A549 (cell line): ENCODE results near the gene PCSK5. TPM values are rescaled to one million over a fixed set of nuclear protein-coding genes. Genes with fewer than 3 reads are reported as not detected.

Experiments
- ATAC-seq, 2 experiments: fragments of 200-7000 bp in 1 of 2; fragments of >200 bp in 1 of 2; cut with Nextera tagmentation in 1 of 2; cut with Tn5 transposase in 1 of 2; 3 replicates each; pipeline versions ENCODE4 v1.8.0 to v1.9.1; 2018 to 2020; ENCODE audit warnings: mild to moderate bottlenecking in 1 of 2, moderate library complexity in 1 of 2
- CTCF ChIA-PET: fragments of 300-600 bp; sonication (Branson Sonifier 250); formaldehyde crosslinking; extraction: SDS; loops from one replicate; lab custom pipeline; 2021; ENCODE audit warnings: antibody characterized with exemption, inconsistent platforms; lab: Yijun Ruan, JAX
- POLR2A ChIA-PET: fragments of 350-600 bp; formaldehyde crosslinking; extraction: SDS; loops from one replicate; lab custom pipeline; 2021; ENCODE audit warnings: antibody characterized with exemption, inconsistent platforms; lab: Yijun Ruan, JAX
- DNase-seq, 2 experiments: peaks; one replicate each; pipeline versions ENCODE4 v3.0.0 to v3.0.0-alpha.2; 2011 to 2016; ENCODE audit warnings: low read depth in 1 of 2, low spot score in 1 of 2
- FAIRE-seq: peaks from 2 replicates; lab custom pipeline; 2011; peaks lifted over from hg19 to GRCh38; lab: Jason Lieb, UNC
- H3K27ac ChIP-seq, 2 experiments: fragments of >200 bp; sonication (Bioruptor Twin); formaldehyde crosslinking; 3 replicates each; pipeline ENCODE4 v1.5.1; 2016 to 2017
- H3K4me1 ChIP-seq: fragments of >200 bp; sonication (Bioruptor Twin); formaldehyde crosslinking; 3 replicates; pipeline ENCODE4 v1.6.1; 2016
- H3K4me2 ChIP-seq: fragments of >200 bp; sonication (Bioruptor Twin); formaldehyde crosslinking; 3 replicates; pipeline ENCODE4 v1.6.1; 2016
- H3K4me3 ChIP-seq: fragments of >200 bp; sonication (Bioruptor Twin); formaldehyde crosslinking; 3 replicates; pipeline ENCODE4 v1.5.1; 2016
- H3K9me3 ChIP-seq: fragments of >200 bp; sonication (Bioruptor Twin); formaldehyde crosslinking; 3 replicates; pipeline ENCODE4 v1.6.1; 2016
- CEBPB ChIP-seq, 2 experiments: fragments of >200 bp in 1 of 2; sonication (Bioruptor Twin) in 1 of 2; formaldehyde crosslinking in 1 of 2; IDR thresholded peaks; 2 replicates each; pipeline ENCODE4 v1.6.1; 2012 to 2016
- EHMT2 ChIP-seq: fragments of 200-600 bp; sonication (generic); IDR thresholded peaks from 2 replicates; pipeline ENCODE4 v1.6.1; 2016; ENCODE audit warnings: antibody characterized with exemption, low read depth, mild to moderate bottlenecking, moderate library complexity
- ESRRA ChIP-seq: fragments of 150-350 bp; IDR thresholded peaks from 2 replicates; pipeline ENCODE4 v1.6.1; 2014; ENCODE audit warnings: mild to moderate bottlenecking, low read length, borderline replicate concordance
- FOSL2 ChIP-seq, 2 experiments: fragments of 450-650 bp in 1 of 2; fragments of >200 bp in 1 of 2; sonication (Bioruptor Twin) in 1 of 2; formaldehyde crosslinking; IDR thresholded peaks; 2 replicates each; pipeline versions ENCODE4 v1.5.0 to v1.6.1; 2016 to 2020; ENCODE audit warnings: mild to moderate bottlenecking in 1 of 2, moderate library complexity in 1 of 2
- GATA3 ChIP-seq: IDR thresholded peaks from 2 replicates; pipeline ENCODE4 v1.6.1; 2012; ENCODE audit warnings: borderline replicate concordance
- HDAC2 ChIP-seq: fragments of 200-600 bp; sonication (generic); IDR thresholded peaks from 2 replicates; pipeline ENCODE4 v1.6.1; 2016
- HOXA7 ChIP-seq: fragments of 250-450 bp; sonication (Bioruptor Pico); IDR thresholded peaks from 2 replicates; pipeline ENCODE4 v1.5.0; 2020; ENCODE audit warnings: mild to moderate bottlenecking, moderate library complexity
- JUN ChIP-seq, 2 experiments: fragments of >200 bp; sonication (Bioruptor Twin); formaldehyde crosslinking; IDR thresholded peaks; 2 replicates in 1 of 2; 3 replicates in 1 of 2; pipeline ENCODE4 v1.6.1; 2016 to 2017
- JUNB ChIP-seq: fragments of >200 bp; sonication (Bioruptor Twin); formaldehyde crosslinking; IDR thresholded peaks from 2 replicates; pipeline ENCODE4 v1.6.1; 2016
- KDM5A ChIP-seq: fragments of 200-600 bp; sonication (generic); IDR thresholded peaks from 2 replicates; pipeline ENCODE4 v1.6.1; 2016; ENCODE audit warnings: antibody characterized with exemption, mild to moderate bottlenecking
- SREBF2 ChIP-seq: fragments of 450-650 bp; IDR thresholded peaks from 2 replicates; pipeline ENCODE4 v1.6.1; 2014; ENCODE audit warnings: mild to moderate bottlenecking, moderate library complexity
- WGBS: methylation state at CpG from one replicate; pipeline ENCODE4 v1.1.6; 2017; ENCODE audit errors: missing lambda C conversion rate; 5-methylcytosine and 5-hydroxymethylcytosine counted together
- polyA plus RNA-seq, 4 experiments: library from polyadenylated mRNA; depleted of rRNA in 3 of 4; stranded (reverse); fragments of >200 nt; fragmentation: RNase III in 1 of 4; extraction: RNeasy Plus Mini Kit Qiagen cat#74134 plus additional on column Dnase treatment in 1 of 4; gene quantifications; 2 replicates in 3 of 4; 3 replicates in 1 of 4; pipeline ENCODE4 v1.2.3, GENCODE V29; 2011 to 2017
- TF ChIP-seq, protein P1 (sequence below): IDR thresholded peaks from 2 replicates; pipeline ENCODE4 v1.6.1; 2012
- TF ChIP-seq, protein P2 (sequence below): fragments of 450-650 bp; IDR thresholded peaks from 2 replicates; pipeline ENCODE4 v1.6.1; 2014; ENCODE audit warnings: antibody characterized with exemption
- TF ChIP-seq, protein P3 (sequence below): fragments of >200 bp; sonication (Bioruptor Twin); formaldehyde crosslinking; IDR thresholded peaks from 3 replicates; pipeline ENCODE4 v1.5.1; 2016
- TF ChIP-seq, protein P4 (sequence below): fragments of >200 bp; sonication (Bioruptor Twin); formaldehyde crosslinking; IDR thresholded peaks from 2 replicates; pipeline ENCODE4 v1.6.1; 2016
- TF ChIP-seq, protein P5 (sequence below): fragments of 250-450 bp; sonication (Bioruptor Pico); IDR thresholded peaks from 2 replicates; pipeline ENCODE4 v1.5.0; 2020; ENCODE audit warnings: low read depth, mild to moderate bottlenecking, moderate library complexity
- TF ChIP-seq, protein P6 (sequence below): IDR thresholded peaks from 2 replicates; pipeline ENCODE4 v1.6.1; 2012

PCSK5 gene
- polyA plus RNA-seq, 2 of the 4 experiments (the other 2 are of a cell fraction) = 1.3 to 6.7 TPM

DNA sequence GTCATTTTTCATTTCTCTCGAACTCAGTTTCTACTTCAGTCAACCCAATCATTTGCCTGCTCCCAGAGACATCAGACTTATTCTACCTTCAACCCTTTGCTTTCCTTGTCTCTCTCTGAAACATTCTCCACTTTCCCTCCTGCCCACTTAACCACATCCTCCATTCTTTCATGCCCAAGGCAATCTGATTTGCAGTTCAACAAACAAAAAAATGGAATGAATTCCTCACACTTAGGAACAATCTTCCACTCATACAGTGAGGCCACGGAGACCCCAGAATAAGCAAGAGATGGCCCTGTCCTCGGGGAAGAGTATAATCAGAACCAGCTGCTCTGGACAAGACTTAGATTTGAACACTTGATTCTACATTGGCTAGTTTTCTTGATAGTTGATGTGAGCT, 323.3 kb downstream of the PCSK5 start:
- H3K4me3 ChIP-seq = no peak overlapping the region
- H3K27ac ChIP-seq = no peak overlapping the region
- FAIRE-seq = no peak
- H3K4me1 ChIP-seq = peaks cover 15% of the 10 kb centered on the region
- 30% methylated on average over 3 of the region's 3 CpGs for WGBS
- no peak overlapping the region for H3K4me2 ChIP-seq
- CTCF ChIA-PET = interaction anchor here (1.4 kb wide), 1 partner anchor 13 kb away, joined by 6 read pairs; no protein-coding TSS in a partner anchor
- no peak for ATAC-seq
- no peaks in the 10 kb centered on the region for H3K9me3 ChIP-seq
- POLR2A ChIA-PET = no interaction called here
- TF ChIP-seq, protein P1, sequence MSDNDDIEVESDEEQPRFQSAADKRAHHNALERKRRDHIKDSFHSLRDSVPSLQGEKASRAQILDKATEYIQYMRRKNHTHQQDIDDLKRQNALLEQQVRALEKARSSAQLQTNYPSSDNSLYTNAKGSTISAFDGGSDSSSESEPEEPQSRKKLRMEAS = no peak
- no peak for TF ChIP-seq HDAC2
- TF ChIP-seq, protein P2, sequence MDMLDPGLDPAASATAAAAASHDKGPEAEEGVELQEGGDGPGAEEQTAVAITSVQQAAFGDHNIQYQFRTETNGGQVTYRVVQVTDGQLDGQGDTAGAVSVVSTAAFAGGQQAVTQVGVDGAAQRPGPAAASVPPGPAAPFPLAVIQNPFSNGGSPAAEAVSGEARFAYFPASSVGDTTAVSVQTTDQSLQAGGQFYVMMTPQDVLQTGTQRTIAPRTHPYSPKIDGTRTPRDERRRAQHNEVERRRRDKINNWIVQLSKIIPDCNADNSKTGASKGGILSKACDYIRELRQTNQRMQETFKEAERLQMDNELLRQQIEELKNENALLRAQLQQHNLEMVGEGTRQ = no peak
- TF ChIP-seq, protein P3, sequence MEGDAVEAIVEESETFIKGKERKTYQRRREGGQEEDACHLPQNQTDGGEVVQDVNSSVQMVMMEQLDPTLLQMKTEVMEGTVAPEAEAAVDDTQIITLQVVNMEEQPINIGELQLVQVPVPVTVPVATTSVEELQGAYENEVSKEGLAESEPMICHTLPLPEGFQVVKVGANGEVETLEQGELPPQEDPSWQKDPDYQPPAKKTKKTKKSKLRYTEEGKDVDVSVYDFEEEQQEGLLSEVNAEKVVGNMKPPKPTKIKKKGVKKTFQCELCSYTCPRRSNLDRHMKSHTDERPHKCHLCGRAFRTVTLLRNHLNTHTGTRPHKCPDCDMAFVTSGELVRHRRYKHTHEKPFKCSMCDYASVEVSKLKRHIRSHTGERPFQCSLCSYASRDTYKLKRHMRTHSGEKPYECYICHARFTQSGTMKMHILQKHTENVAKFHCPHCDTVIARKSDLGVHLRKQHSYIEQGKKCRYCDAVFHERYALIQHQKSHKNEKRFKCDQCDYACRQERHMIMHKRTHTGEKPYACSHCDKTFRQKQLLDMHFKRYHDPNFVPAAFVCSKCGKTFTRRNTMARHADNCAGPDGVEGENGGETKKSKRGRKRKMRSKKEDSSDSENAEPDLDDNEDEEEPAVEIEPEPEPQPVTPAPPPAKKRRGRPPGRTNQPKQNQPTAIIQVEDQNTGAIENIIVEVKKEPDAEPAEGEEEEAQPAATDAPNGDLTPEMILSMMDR = no peak
- no peak for TF ChIP-seq EHMT2
- TF ChIP-seq, protein P4, sequence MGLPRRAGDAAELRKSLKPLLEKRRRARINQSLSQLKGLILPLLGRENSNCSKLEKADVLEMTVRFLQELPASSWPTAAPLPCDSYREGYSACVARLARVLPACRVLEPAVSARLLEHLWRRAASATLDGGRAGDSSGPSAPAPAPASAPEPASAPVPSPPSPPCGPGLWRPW = no peak
- no peak for DNase-seq

DNA sequence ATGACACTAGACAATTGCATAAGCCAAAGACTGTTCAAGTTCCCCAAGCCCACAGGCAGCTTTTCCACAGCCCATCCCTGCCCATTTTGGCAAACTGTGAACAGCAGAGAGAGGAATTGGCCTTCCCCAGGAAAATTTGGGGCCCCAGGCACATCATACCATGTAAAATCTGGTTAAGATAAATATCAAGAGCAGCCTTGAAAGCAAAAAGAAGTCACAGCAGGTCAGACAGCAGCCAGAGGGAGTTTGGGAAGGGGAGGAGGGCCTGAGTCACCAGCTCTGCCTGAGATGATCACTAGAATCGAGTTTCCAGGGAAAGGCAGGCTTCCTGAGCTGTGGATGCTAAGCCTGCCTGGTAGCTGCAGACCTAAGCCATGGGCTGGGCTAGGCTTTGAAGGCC, 324.6 kb downstream of the PCSK5 start:
- no peak overlapping the region for H3K4me3 ChIP-seq
- H3K9me3 ChIP-seq = no peaks in the 10 kb centered on the region
- POLR2A ChIA-PET = no interaction called here
- TF ChIP-seq HOXA7 (CRISPR knock-in tag) = no peak
- TF ChIP-seq JUN (IDR thresholded peaks at IDR 0.05) = no peak
- TF ChIP-seq GATA3 = no peak
- TF ChIP-seq KDM5A = no peak
- TF ChIP-seq, protein P2 = no peak
- TF ChIP-seq FOSL2 (IDR thresholded peaks at IDR 0.05) = no peak
- no peak for TF ChIP-seq FOSL2 (CRISPR knock-in tag; IDR thresholded peaks at IDR 0.05)
- TF ChIP-seq, protein P5, sequence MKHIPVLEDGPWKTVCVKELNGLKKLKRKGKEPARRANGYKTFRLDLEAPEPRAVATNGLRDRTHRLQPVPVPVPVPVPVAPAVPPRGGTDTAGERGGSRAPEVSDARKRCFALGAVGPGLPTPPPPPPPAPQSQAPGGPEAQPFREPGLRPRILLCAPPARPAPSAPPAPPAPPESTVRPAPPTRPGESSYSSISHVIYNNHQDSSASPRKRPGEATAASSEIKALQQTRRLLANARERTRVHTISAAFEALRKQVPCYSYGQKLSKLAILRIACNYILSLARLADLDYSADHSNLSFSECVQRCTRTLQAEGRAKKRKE = no peak
- DNase-seq (peak in 1 of 2 experiments; percentile 9), FAIRE-seq (no peak), ATAC-seq (peak; percentile 41 to 67; a peak in 3 of 6 replicates)
- H3K4me2 ChIP-seq = peak overlapping the region; percentile 23; the same call in 2 of the 3 replicates
- CTCF ChIA-PET = interaction anchor here (0.6 to 1.4 kb wide), 4 partner anchors 13 to 931 kb away, joined by 3 to 4 read pairs (median 3); no protein-coding TSS in a partner anchor
- 0% methylated on average over 1 of the region's 1 CpG for WGBS
- 0 out of 6 replicates have a peak overlapping the region, but pooled peaks of 1 of the 2 experiments have one; percentile 31 for H3K27ac ChIP-seq
- H3K4me1 ChIP-seq = peaks cover 15% of the 10 kb centered on the region

DNA sequence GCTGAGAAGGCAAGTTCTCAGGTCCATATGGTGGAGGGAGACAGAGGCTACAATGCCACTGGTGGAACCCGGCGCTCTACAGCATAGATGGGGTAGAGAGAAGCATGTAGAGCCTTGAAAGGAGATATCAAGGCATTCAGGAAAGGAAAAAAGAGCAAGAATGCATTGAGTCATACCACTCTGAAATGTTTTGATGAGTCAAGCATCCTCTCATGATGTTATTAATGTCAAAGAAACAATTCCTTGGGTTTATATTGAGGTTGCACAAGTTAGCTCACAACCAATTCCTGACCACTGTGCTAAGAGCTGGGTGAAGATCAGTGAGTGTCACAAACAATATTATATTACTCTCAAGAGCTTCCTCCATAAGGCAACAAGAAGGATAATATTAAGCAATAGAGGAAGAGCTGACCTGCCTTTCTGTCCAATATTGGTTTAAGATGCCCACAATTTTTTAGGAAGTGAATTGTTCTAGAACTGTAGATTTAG, 325.7 kb downstream of the PCSK5 start:
- H3K9me3 ChIP-seq = no peaks in the 10 kb centered on the region
- DNase-seq (peak; percentile 13 to 61), ATAC-seq (peak; percentile 60 to 76), FAIRE-seq (no peak)
- H3K4me1 ChIP-seq = peaks cover 15% of the 10 kb centered on the region
- no peak for TF ChIP-seq ESRRA
- TF ChIP-seq, protein P6, sequence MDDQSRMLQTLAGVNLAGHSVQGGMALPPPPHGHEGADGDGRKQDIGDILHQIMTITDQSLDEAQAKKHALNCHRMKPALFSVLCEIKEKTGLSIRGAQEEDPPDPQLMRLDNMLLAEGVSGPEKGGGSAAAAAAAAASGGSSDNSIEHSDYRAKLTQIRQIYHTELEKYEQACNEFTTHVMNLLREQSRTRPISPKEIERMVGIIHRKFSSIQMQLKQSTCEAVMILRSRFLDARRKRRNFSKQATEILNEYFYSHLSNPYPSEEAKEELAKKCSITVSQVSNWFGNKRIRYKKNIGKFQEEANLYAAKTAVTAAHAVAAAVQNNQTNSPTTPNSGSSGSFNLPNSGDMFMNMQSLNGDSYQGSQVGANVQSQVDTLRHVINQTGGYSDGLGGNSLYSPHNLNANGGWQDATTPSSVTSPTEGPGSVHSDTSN = no peak
- no peak for TF ChIP-seq FOSL2 (IDR thresholded peaks at IDR 0.05)
- peak; percentile 41 for TF ChIP-seq FOSL2 (CRISPR knock-in tag; IDR thresholded peaks at IDR 0.05)
- no peak for TF ChIP-seq SREBF2
- peak; percentile 47 to 54; a peak in 2 of 4 replicates for TF ChIP-seq CEBPB (IDR thresholded peaks at IDR 0.05)
- peak; percentile 60 for TF ChIP-seq JUNB
- H3K4me3 ChIP-seq = no peak overlapping the region
- no peak overlapping the region; a peak in 1 of 6 replicates for H3K27ac ChIP-seq
- 78% methylated on average over 2 of the region's 2 CpGs for WGBS
- H3K4me2 ChIP-seq = peak overlapping the region; percentile 35
- POLR2A ChIA-PET = no interaction called here
- CTCF ChIA-PET = interaction anchor here (1.4 kb wide), 1 partner anchor 130 kb away, joined by 3 read pairs; no protein-coding TSS in a partner anchor
